NK-92 (cell line): ENCODE data around the gene USP28.
"Not testable (repeated sequence)": the region's sequence is repeated elsewhere in the genome, so short reads cannot be mapped to it uniquely, and the experiment has no call there.

Experiments
- DNase-seq: peaks from one replicate; lab custom pipeline; 2025; ENCODE audit not compliant: unreplicated experiment; lab: John Stamatoyannopoulos, UW

USP28 gene

GRCh38 chr11:113779496-113779895 lies 95.9 kb downstream of the USP28 start, which contains the start of gene CLDN25:
TSS of gene CLDN25 (plus strand) at chr11:113779796. CDS start at chr11:113779796, 0 bp downstream.
- DNase-seq: no peak

GRCh38 chr11:113778111-113778910 lies 97.1 kb downstream of the USP28 start:
- no peak for DNase-seq

- DNase-seq: no peak
Measured at GRCh38 chr11:113774174-113774503, 101.2 kb downstream of the USP28 start.

GRCh38 chr11:113773416-113774173 lies 101.8 kb downstream of the USP28 start, which contains the start of gene ZW10:
TSS of gene ZW10 (minus strand) at chr11:113773692. CDS start at chr11:113773666, 26 bp downstream.
- peak; percentile 44 for DNase-seq

- DNase-seq: no peak
Measured at GRCh38 chr11:113773092-113773415, 102.3 kb downstream of the USP28 start.

GRCh38 chr11:113771964-113772363 lies 103.4 kb downstream of the USP28 start:
- DNase-seq: no peak

- DNase-seq: no peak
Measured at GRCh38 chr11:113764527-113765219, 110.7 kb downstream of the USP28 start.

- not testable (repeated sequence) for DNase-seq
Measured at GRCh38 chr11:113763040-113763439, 112.3 kb downstream of the USP28 start.

- no peak for DNase-seq
Measured at GRCh38 chr11:113760241-113760640, 115.1 kb downstream of the USP28 start.

- DNase-seq: no peak
Measured at GRCh38 chr11:113752932-113753331, 122.4 kb downstream of the USP28 start.
